Uterus (tissue), 4 donors: ENCODE results near the gene UBAP2L. TPM values are rescaled to one million over a fixed set of nuclear protein-coding genes. Genes with fewer than 3 reads are reported as not detected.
"Not testable (repeated sequence)": the region's sequence is repeated elsewhere in the genome, so short reads cannot be mapped to it uniquely, and the experiment has no call there.

ENCODE experiments used
- DNase-seq, 2 donors: peaks; one replicate each; pipeline ENCODE4 v3.0.0-alpha.2; 2019 to 2020
- H3K27ac ChIP-seq, 2 donors: fragments of 200-600 bp; sonication (generic); 1 replicate in 1 of 2; 2 replicates in 1 of 2; pipeline ENCODE4 v1.5.1; 2016 to 2018
- H3K27me3 ChIP-seq, 2 donors: fragments of 200-600 bp; sonication (generic); one replicate each; pipeline ENCODE4 v1.5.1; 2018 to 2019; ENCODE audit warnings: control low read depth in 1 of 2
- H3K36me3 ChIP-seq, 2 donors: fragments of 200-600 bp; sonication (generic); one replicate each; pipeline ENCODE4 v1.5.1; 2019; ENCODE audit warnings: control low read depth in 1 of 2
- H3K4me1 ChIP-seq, 2 donors: fragments of 200-600 bp; sonication (generic); one replicate each; pipeline ENCODE4 v1.5.1; 2018 to 2019; ENCODE audit warnings: control low read depth in 1 of 2
- H3K4me3 ChIP-seq, 2 donors: fragments of 200-600 bp; sonication (generic); 1 replicate in 1 of 2; 2 replicates in 1 of 2; pipeline ENCODE4 v1.5.1; 2018 to 2019; ENCODE audit warnings: mild to moderate bottlenecking in 1 of 2
- H3K9me3 ChIP-seq, 2 donors: fragments of 200-600 bp; sonication (generic); one replicate each; pipeline ENCODE4 v1.5.1; 2019; ENCODE audit warnings: control low read depth in 1 of 2
- POLR2A ChIP-seq, 2 donors: fragments of 450-650 bp; IDR thresholded peaks; one replicate each; pipeline ENCODE4 v1.6.1; 2016; ENCODE audit warnings: antibody characterized with exemption in 2 of 2, mild to moderate bottlenecking in 1 of 2, moderate library complexity in 1 of 2
- intact Hi-C: fragments of 100-400 bp; cut with DNase I; formaldehyde crosslinking; loops from one replicate; pipeline ENCODE4 v1.15.1; 2023; ENCODE audit warnings: low total_unique reads
- microRNA counts, 2 donors: library from miRNA; unstranded; fragments of <30 nt; microRNA quantifications; one replicate each; lab custom pipeline; 2016 to 2017
- microRNA-seq: library from miRNA; unstranded; fragments of <30 nt; microRNA quantifications from one replicate; pipeline ENCODE4, GENCODE V29; 2016; ENCODE audit warnings: borderline microRNAs expressed, borderline replicate concordance
- small RNA-seq: library from RNA; depleted of rRNA; stranded (forward); fragments of <200 nt; gene quantifications from one replicate; pipeline ENCODE3, GENCODE V24; 2016
- total RNA-seq, 4 donors: library from RNA; depleted of rRNA in 3 of 4; stranded (reverse); fragments of >200 nt in 3 of 4; gene quantifications; one replicate each; pipeline versions ENCODE4 v1.1.0 to v1.2.4, GENCODE V29; 2014 to 2023
- TF ChIP-seq, protein P1 (sequence below), 4 experiments: fragments of 200-600 bp in 2 of 4; fragments of 450-650 bp in 2 of 4; sonication (generic) in 2 of 4; IDR thresholded peaks; one replicate each; pipeline ENCODE4 v1.5.1; 2016 to 2019; ENCODE audit warnings: antibody characterized with exemption in 4 of 4, mild to moderate bottlenecking in 2 of 4, moderate library complexity in 1 of 4
- donor health status: DM: yes; HTN: yes; CAD: no.

The UBAP2L gene
- total RNA-seq, 4 donors from 2014 or later = 11.5 to 161 (median 52.0) TPM

DNA sequence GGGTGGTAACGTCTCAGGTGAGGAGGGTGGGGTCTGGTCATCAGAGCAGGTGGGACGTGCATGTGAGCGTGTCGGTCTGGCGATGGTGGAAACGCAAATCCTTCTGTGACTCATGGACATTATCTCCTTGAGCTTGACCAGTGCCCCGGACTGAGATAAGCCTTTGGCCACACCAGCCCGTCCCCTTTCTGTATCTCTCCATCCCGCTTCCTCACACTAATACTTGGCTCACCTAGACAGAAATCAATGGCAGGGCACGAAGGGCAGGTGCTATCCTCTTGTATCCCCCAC, 92.3 kb downstream of the UBAP2L start:
- TF ChIP-seq POLR2A (IDR thresholded peaks at IDR 0.05) = no peak
- TF ChIP-seq, protein P1, sequence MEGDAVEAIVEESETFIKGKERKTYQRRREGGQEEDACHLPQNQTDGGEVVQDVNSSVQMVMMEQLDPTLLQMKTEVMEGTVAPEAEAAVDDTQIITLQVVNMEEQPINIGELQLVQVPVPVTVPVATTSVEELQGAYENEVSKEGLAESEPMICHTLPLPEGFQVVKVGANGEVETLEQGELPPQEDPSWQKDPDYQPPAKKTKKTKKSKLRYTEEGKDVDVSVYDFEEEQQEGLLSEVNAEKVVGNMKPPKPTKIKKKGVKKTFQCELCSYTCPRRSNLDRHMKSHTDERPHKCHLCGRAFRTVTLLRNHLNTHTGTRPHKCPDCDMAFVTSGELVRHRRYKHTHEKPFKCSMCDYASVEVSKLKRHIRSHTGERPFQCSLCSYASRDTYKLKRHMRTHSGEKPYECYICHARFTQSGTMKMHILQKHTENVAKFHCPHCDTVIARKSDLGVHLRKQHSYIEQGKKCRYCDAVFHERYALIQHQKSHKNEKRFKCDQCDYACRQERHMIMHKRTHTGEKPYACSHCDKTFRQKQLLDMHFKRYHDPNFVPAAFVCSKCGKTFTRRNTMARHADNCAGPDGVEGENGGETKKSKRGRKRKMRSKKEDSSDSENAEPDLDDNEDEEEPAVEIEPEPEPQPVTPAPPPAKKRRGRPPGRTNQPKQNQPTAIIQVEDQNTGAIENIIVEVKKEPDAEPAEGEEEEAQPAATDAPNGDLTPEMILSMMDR (IDR thresholded peaks at IDR 0.05) = no peak
- Histone ChIP-seq H3K9me3 (no peaks in the 10 kb centered on the region), H3K36me3 (no peaks in the 10 kb centered on the region), H3K27ac (no peak overlapping the region), H3K4me3 (no peak overlapping the region), H3K4me1 (no peaks in the 10 kb centered on the region), H3K27me3 (no peaks in the 10 kb centered on the region)
- intact Hi-C loops = no loop called here
- no peak for DNase-seq

GRCh38 chr1:154314226-154314625, 93.5 kb downstream of the UBAP2L start:
- H3K27ac ChIP-seq, H3K9me3 ChIP-seq, H3K27me3 ChIP-seq, DNase-seq, intact Hi-C loops, H3K4me3 ChIP-seq, H3K4me1 ChIP-seq, H3K36me3 ChIP-seq: not testable (repeated sequence)

GRCh38 chr1:154316704-154317103, 95.9 kb downstream of the UBAP2L start:
- Histone ChIP-seq H3K4me1 (no peaks in the 10 kb centered on the region), H3K9me3 (no peaks in the 10 kb centered on the region), H3K36me3 (no peaks in the 10 kb centered on the region), H3K27me3 (no peaks in the 10 kb centered on the region), H3K27ac (no peak overlapping the region), H3K4me3 (no peak overlapping the region)
- DNase-seq = no peak
- TF ChIP-seq, protein P1 (IDR thresholded peaks at IDR 0.05) = no peak
- no peak for TF ChIP-seq POLR2A (IDR thresholded peaks at IDR 0.05)
- intact Hi-C loops = no loop called here

- TF ChIP-seq, protein P1 (IDR thresholded peaks at IDR 0.05) = no peak
- intact Hi-C loops = no loop called here
- no peak for DNase-seq
- no peaks in the 10 kb centered on the region for H3K4me1 ChIP-seq
- no peaks in the 10 kb centered on the region for H3K27me3 ChIP-seq
- H3K27ac ChIP-seq = no peak overlapping the region
- H3K4me3 ChIP-seq = no peak overlapping the region
- H3K9me3 ChIP-seq = no peaks in the 10 kb centered on the region
- H3K36me3 ChIP-seq = no peaks in the 10 kb centered on the region
Measured at GRCh38 chr1:154318386-154318785, 97.6 kb downstream of the UBAP2L start.

MicroRNAs within 50 kb of the gene (microRNA counts, 767-probe panel; counts per million panel counts)
- microRNA hsa-miR-190b (lab: Ali Mortazavi, UCI) = 0 counts per million in 2 donors

Small RNA genes within 50 kb of the gene (microRNA-seq; reads per million reads assigned to microRNA genes)
- 8.3 reads per million, percentile 16 among the genes with 10 or more reads in this experiment for gene MIR190B

Small RNA genes within 50 kb of the gene (small RNA-seq; reads per million reads assigned to genes)
- gene MIR190B (not detected), gene RF00273 (not detected), gene RNU6-121P (not detected), gene RNU6-239P (not detected), gene SNORA58B (not detected)

Other genes starting within 250 kb of the UBAP2L start
- gene JTB, start 243.3 kb upstream of the UBAP2L start, total RNA-seq = 100 to 1,000 TPM in 3 of 4 donors, 10 to 100 TPM in 1; 91.1 to 253 (median 175) TPM
- gene RAB13, start 234.6 kb upstream of the UBAP2L start, total RNA-seq = 100 to 1,000 TPM in 1 of 4 donors, 10 to 100 TPM in 3; 16.9 to 120 (median 33.2) TPM
- 1,000 to 10,000 TPM in 3 of 4 donors, 100 to 1,000 TPM in 1; 826 to 6,388 (median 2,664) TPM for gene RPS27, start 230.2 kb upstream of the UBAP2L start, total RNA-seq
- under 1 TPM in 2 of 4 donors, not detected in 2; 0.09 to 0.21 TPM for gene NUP210L, start 65.9 kb upstream of the UBAP2L start, total RNA-seq
- gene TPM3, start 28.9 kb upstream of the UBAP2L start, total RNA-seq = 100 to 1,000 TPM; 130 to 263 (median 199) TPM
- gene CFAP141, start 14.6 kb upstream of the UBAP2L start, total RNA-seq = not detected
- gene HAX1, start 51.7 kb downstream of the UBAP2L start, total RNA-seq = 10 to 100 TPM; 50.5 to 78.8 (median 69.4) TPM
- not detected for gene AQP10, start 100.1 kb downstream of the UBAP2L start, total RNA-seq
- gene ATP8B2, start 104.6 kb downstream of the UBAP2L start, total RNA-seq = 100 to 1,000 TPM in 2 of 4 donors, 10 to 100 TPM in 2; 75.9 to 150 (median 102) TPM
- gene IL6R, start 184.4 kb downstream of the UBAP2L start, total RNA-seq = 10 to 100 TPM in 3 of 4 donors, 1 to 10 TPM in 1; 9.7 to 28.2 (median 17.1) TPM